HFFc6 (cell line): Measurements from ENCODE around the gene SLAMF7. TPM values are rescaled to one million over a fixed set of nuclear protein-coding genes. Genes with fewer than 3 reads are reported as not detected.

Experiments used
- DNase-seq: peaks from one replicate; pipeline ENCODE4 v3.0.0-alpha.2; 2018
- H3K27ac Mint-ChIP-seq: 2 replicates; pipeline ENCODE4 v1.8.0; 2020; ENCODE audit warnings: mild to moderate bottlenecking, mixed read lengths
- H3K27me3 Mint-ChIP-seq: 2 replicates; pipeline ENCODE4 v1.8.0; 2021; ENCODE audit warnings: mild to moderate bottlenecking, moderate library complexity, mixed read lengths; ENCODE audit not compliant: insufficient read depth
- H3K36me3 Mint-ChIP-seq: 2 replicates; pipeline ENCODE4 v1.8.0; 2021; ENCODE audit warnings: low read depth, mixed read lengths
- H3K4me1 Mint-ChIP-seq: 2 replicates; pipeline ENCODE4 v1.8.0; 2020; ENCODE audit warnings: low read depth, mixed read lengths
- H3K4me3 Mint-ChIP-seq: 2 replicates; pipeline ENCODE4 v1.8.0; 2020; ENCODE audit warnings: mild to moderate bottlenecking, moderate library complexity, mixed read lengths
- H3K9me3 Mint-ChIP-seq: 2 replicates; pipeline ENCODE4 v1.8.0; 2020; ENCODE audit warnings: mild to moderate bottlenecking, mixed read lengths
- CTCF ChIP-seq: fragments of 200-600 bp; sonication (generic); IDR thresholded peaks from 2 replicates; pipeline ENCODE4 v1.5.0; 2021; ENCODE audit warnings: antibody characterized with exemption, mild to moderate bottlenecking
- total RNA-seq, 6 experiments: library from RNA; stranded (reverse); fragmentation: NEBNext Ultra II Directional; extraction: Animal tissue kit (Norgen Biotek cat#: 25700); gene quantifications; 2 replicates in 1 of 6; 3 replicates in 5 of 6; pipeline ENCODE4 v1.2.3, GENCODE V29; 2021

Gene SLAMF7
- total RNA-seq, 6 experiments from 2014 or later: not detected

GRCh38 chr1:160777486-160778089 lies 38.5 kb downstream of the SLAMF7 start:
- DNase-seq: no peak
- Mint-ChIP-seq H3K4me3 (no peak overlapping the region), H3K27ac (no peak overlapping the region), H3K4me1 (no peaks in the 10 kb centered on the region), H3K27me3 (peaks cover 13% of the 10 kb centered on the region), H3K36me3 (no peaks in the 10 kb centered on the region), H3K9me3 (no peaks in the 10 kb centered on the region)
- peak; percentile 64 for TF ChIP-seq CTCF

- Mint-ChIP-seq H3K9me3 (no peaks in the 10 kb centered on the region), H3K4me3 (no peak overlapping the region), H3K27me3 (peaks cover 10% of the 10 kb centered on the region), H3K36me3 (no peaks in the 10 kb centered on the region), H3K27ac (no peak overlapping the region), H3K4me1 (no peaks in the 10 kb centered on the region)
- no peak for TF ChIP-seq CTCF
- no peak for DNase-seq
Measured at GRCh38 chr1:160778976-160779375, 39.9 kb downstream of the SLAMF7 start.

GRCh38 chr1:160779626-160780397 lies 40.8 kb downstream of the SLAMF7 start:
- Mint-ChIP-seq H3K9me3 (no peaks in the 10 kb centered on the region), H3K4me1 (no peaks in the 10 kb centered on the region), H3K4me3 (no peak overlapping the region), H3K27me3 (peaks cover 10% of the 10 kb centered on the region), H3K27ac (no peak overlapping the region), H3K36me3 (no peaks in the 10 kb centered on the region)
- peak; percentile 69 for TF ChIP-seq CTCF
- no peak for DNase-seq

- DNase-seq: no peak
- Mint-ChIP-seq H3K4me1 (no peaks in the 10 kb centered on the region), H3K4me3 (no peak overlapping the region), H3K27me3 (peaks cover 14% of the 10 kb centered on the region), H3K36me3 (no peaks in the 10 kb centered on the region), H3K27ac (no peak overlapping the region), H3K9me3 (no peaks in the 10 kb centered on the region)
- TF ChIP-seq CTCF: 0 out of 2 replicates have a peak, but pooled peaks have one; percentile 4
Measured at GRCh38 chr1:160780398-160780755, 41.3 kb downstream of the SLAMF7 start.

- DNase-seq: no peak
- no peaks in the 10 kb centered on the region for H3K36me3 Mint-ChIP-seq
- TF ChIP-seq CTCF: no peak
Measured at GRCh38 chr1:160781186-160781766, 42.2 kb downstream of the SLAMF7 start.

More at GRCh38 chr1:160781186-160781766, 42.2 kb downstream of the SLAMF7 start:
- Mint-ChIP-seq H3K9me3 (no peaks in the 10 kb centered on the region), H3K27me3 (peaks cover 14% of the 10 kb centered on the region), H3K27ac (no peak overlapping the region), H3K4me3 (no peak overlapping the region), H3K4me1 (no peaks in the 10 kb centered on the region)
